GM18867 (cell line): ENCODE results near the gene ANO10.
"Not testable (repeated sequence)": the region's sequence is repeated elsewhere in the genome, so short reads cannot be mapped to it uniquely, and the experiment has no call there.

Experiments
- ATAC-seq: cut with Tn5 transposase; IDR thresholded peaks from one replicate; pipeline ENCODE4 v1.9.1; 2021; ENCODE audit warnings: mild to moderate bottlenecking, moderate library complexity; ENCODE audit not compliant: unreplicated experiment

Gene ANO10

GRCh38 chr3:43621656-43622432 lies at the start of gene ANO10:
Gene ANO10, minus strand, starts transcription at chr3:43622011. Its CDS starts 16,159 bp downstream, at chr3:43605852.
- peak; percentile 95 for ATAC-seq

GRCh38 chr3:43670635-43671522 lies 49.1 kb upstream of the ANO10 start:
- no peak for ATAC-seq

GRCh38 chr3:43665011-43665410 lies 43.2 kb upstream of the ANO10 start:
- not testable (repeated sequence) for ATAC-seq

- not testable (repeated sequence) for ATAC-seq
These were observed 39.6 kb upstream of the ANO10 start for GRCh38 chr3:43661376-43661775.

- ATAC-seq: no peak
These were observed 37.6 kb upstream of the ANO10 start for GRCh38 chr3:43659250-43659880.

- not testable (repeated sequence) for ATAC-seq
These were observed 34.6 kb upstream of the ANO10 start for GRCh38 chr3:43656390-43656789.

- no peak for ATAC-seq
These were observed 28.5 kb upstream of the ANO10 start for GRCh38 chr3:43650345-43650744.

GRCh38 chr3:43649365-43649968 lies 27.7 kb upstream of the ANO10 start:
- ATAC-seq: peak; percentile 44

- ATAC-seq: no peak
These were observed 27.1 kb upstream of the ANO10 start for GRCh38 chr3:43648957-43649356.

- no peak for ATAC-seq
These were observed 25.7 kb upstream of the ANO10 start for GRCh38 chr3:43647331-43648166.

GRCh38 chr3:43644443-43644842 lies 22.6 kb upstream of the ANO10 start:
- ATAC-seq: no peak

GRCh38 chr3:43641306-43642114 lies 19.7 kb upstream of the ANO10 start:
- no peak for ATAC-seq

GRCh38 chr3:43640681-43641080 lies 18.9 kb upstream of the ANO10 start:
- no peak for ATAC-seq

GRCh38 chr3:43638594-43639447 lies 17.0 kb upstream of the ANO10 start:
- ATAC-seq: no peak

- no peak for ATAC-seq
These were observed 15.9 kb upstream of the ANO10 start for GRCh38 chr3:43637702-43638101.

- no peak for ATAC-seq
These were observed 11.2 kb upstream of the ANO10 start for GRCh38 chr3:43632986-43633385.

- no peak for ATAC-seq
These were observed 10.5 kb upstream of the ANO10 start for GRCh38 chr3:43632269-43632733.

- ATAC-seq: no peak
These were observed 7.9 kb upstream of the ANO10 start for GRCh38 chr3:43629741-43630140.
